ENCODE results near the gene PCNX2.

DNA sequence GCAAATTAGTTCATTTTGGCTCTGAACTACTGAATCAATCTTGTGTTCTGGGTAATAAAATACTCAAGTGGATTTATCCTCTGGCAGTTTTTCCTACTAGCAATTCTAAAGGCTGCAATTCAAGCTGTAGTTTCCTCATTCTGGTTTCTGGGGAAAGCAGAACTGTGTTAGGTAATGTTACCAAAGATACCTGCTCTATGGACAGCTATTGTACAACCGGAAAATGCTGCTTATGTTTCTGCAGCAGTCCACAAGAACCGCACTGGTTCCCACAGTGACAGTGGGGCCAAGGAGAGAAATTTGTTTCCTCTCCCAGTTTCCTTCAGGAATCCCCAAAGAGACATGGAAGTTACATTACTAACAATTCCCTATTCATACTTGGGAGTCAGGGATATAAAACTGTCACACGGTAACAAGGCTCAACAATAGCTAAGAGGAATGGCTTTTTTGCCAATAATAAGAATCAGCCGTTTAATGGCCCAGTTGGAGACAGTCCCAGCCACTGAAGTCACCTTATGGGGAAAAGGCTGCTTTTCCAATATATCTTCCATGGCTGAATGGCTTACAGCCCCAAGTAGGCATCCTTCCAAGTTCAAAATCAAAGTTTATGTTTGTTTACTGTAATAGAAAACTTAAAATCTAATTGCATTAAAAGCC lies 52.6 kb downstream of the PCNX2 start:
- TF ChIP-seq, protein P1, sequence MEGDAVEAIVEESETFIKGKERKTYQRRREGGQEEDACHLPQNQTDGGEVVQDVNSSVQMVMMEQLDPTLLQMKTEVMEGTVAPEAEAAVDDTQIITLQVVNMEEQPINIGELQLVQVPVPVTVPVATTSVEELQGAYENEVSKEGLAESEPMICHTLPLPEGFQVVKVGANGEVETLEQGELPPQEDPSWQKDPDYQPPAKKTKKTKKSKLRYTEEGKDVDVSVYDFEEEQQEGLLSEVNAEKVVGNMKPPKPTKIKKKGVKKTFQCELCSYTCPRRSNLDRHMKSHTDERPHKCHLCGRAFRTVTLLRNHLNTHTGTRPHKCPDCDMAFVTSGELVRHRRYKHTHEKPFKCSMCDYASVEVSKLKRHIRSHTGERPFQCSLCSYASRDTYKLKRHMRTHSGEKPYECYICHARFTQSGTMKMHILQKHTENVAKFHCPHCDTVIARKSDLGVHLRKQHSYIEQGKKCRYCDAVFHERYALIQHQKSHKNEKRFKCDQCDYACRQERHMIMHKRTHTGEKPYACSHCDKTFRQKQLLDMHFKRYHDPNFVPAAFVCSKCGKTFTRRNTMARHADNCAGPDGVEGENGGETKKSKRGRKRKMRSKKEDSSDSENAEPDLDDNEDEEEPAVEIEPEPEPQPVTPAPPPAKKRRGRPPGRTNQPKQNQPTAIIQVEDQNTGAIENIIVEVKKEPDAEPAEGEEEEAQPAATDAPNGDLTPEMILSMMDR (IDR thresholded peaks at IDR 0.05): no peak
- no peak for TF ChIP-seq POLR2A (IDR thresholded peaks at IDR 0.05)

Data from lower leg skin (tissue), 3 donors.